ENCODE results near the gene RAN. TPM values are rescaled to one million over a fixed set of nuclear protein-coding genes. Genes with fewer than 3 reads are reported as not detected.

RAN gene
- polyA plus RNA-seq, 1 of the 3 experiments (the other 2 are of a cell fraction) = 865 TPM

- Histone ChIP-seq H3K79me2 (ENCODE audit: insufficient read depth) (peaks cover 53% of the 10 kb centered on the region), H3K27ac (ENCODE audit: low read depth in 2 of 2, low read length in 1 of 2) (peak overlapping the region in 1 of 2 experiments; percentile 12; a peak in 2 of 4 replicates), H4K20me1 (ENCODE audit: insufficient read depth) (peaks cover 19% of the 10 kb centered on the region; the same call in 1 of the 2 replicates), H3F3A (replicated peaks; ENCODE audit: insufficient read depth) (peaks cover 5% of the 10 kb centered on the region), H3K27me3 (ENCODE audit: insufficient read depth) (no peaks in the 10 kb centered on the region), H3K36me3 (replicated peaks in 1 of 2; ENCODE audit: control insufficient read depth in 1 of 2, insufficient read depth in 2 of 2, low read length in 1 of 2) (no peaks in the 10 kb centered on the region), H3K4me3 (ENCODE audit: low read depth in 2 of 2, low read length in 1 of 2) (peak overlapping the region; percentile 75 to 96), H3K4me2 (peak overlapping the region; percentile 92), H3K9ac (peak overlapping the region; percentile 85), H2AFZ (ENCODE audit: low read depth) (peak overlapping the region; percentile 85; the same call in 1 of the 2 replicates), H3K9me2 (no peaks in the 10 kb centered on the region), H3K9me3 (no peaks in the 10 kb centered on the region), H3K4me1 (ENCODE audit: control insufficient read depth in 1 of 2, insufficient read depth in 2 of 2, low read depth in 1 of 2, low read length in 1 of 2) (peaks cover 0 to 13% of the 10 kb centered on the region in 2 experiments; a peak in 1 of 4 replicates)
- ChIA-PET CTCF (interaction anchor here (0.7 to 5.0 kb wide), 5 partner anchors 13 to 497 kb away, joined by 3 to 25 read pairs (median 3); no protein-coding TSS in a partner anchor), POLR2A (interaction anchor here (0.8 to 1.4 kb wide), 2 partner anchors 9 to 15 kb away, joined by 4 to 5 read pairs; no protein-coding TSS in a partner anchor)
- no peak for DNase-seq
- TF ChIP-seq MXI1 (IDR thresholded peaks at IDR 0.05; ENCODE audit: low read depth, low read length) = peak; percentile 75
- no peak for TF ChIP-seq NFIC (IDR thresholded peaks at IDR 0.05; ENCODE audit: borderline replicate concordance)
- 13% methylated on average over 14 of the region's 38 CpGs for WGBS (ENCODE audit: low lambda C conversion rate)
Measured at GRCh38 chr12:130838284-130838950, 33.4 kb upstream of the RAN start.

- no peaks in the 10 kb centered on the region for H3K9me2 ChIP-seq
- H3K4me2 ChIP-seq = peak within 1 kb of the TSS; percentile 92
- peaks cover 0 to 13% of the 10 kb centered on the region in 2 experiments; a peak in 1 of 4 replicates for H3K4me1 ChIP-seq (ENCODE audit: control insufficient read depth in 1 of 2, insufficient read depth in 2 of 2, low read depth in 1 of 2, low read length in 1 of 2)
- H3K4me3 ChIP-seq (ENCODE audit: low read depth in 2 of 2, low read length in 1 of 2) = peak within 1 kb of the TSS; percentile 75 to 96
- POLR2A ChIA-PET = interaction anchor here (0.8 to 1.4 kb wide), 2 partner anchors 10 to 16 kb away, joined by 4 to 5 read pairs; no protein-coding TSS in a partner anchor
- no peaks in the 10 kb centered on the region for H3K9me3 ChIP-seq
- H3K27ac ChIP-seq (ENCODE audit: low read depth in 2 of 2, low read length in 1 of 2) = peak within 1 kb of the TSS; percentile 53 to 74
- H4K20me1 ChIP-seq (ENCODE audit: insufficient read depth) = peaks cover 13% of the 10 kb centered on the region; the same call in 1 of the 2 replicates
- peak; percentile 31 for TF ChIP-seq CHD2 (IDR thresholded peaks at IDR 0.05; ENCODE audit: low read length, partially characterized antibody)
- TF ChIP-seq SIN3A (IDR thresholded peaks at IDR 0.05; ENCODE audit: borderline replicate concordance, low read depth, low read length) = no peak
- 0 out of 4 replicates have a peak, but pooled peaks of 1 of the 2 experiments have one; percentile 1 for TF ChIP-seq EP300 (IDR thresholded peaks at IDR 0.05; ENCODE audit: borderline replicate concordance in 1 of 2, low read depth in 1 of 2, low read length in 1 of 2)
- TF ChIP-seq GATA2 (CRISPR knock-in tag; IDR thresholded peaks at IDR 0.05) = no peak
- peak; percentile 44 for TF ChIP-seq RAD21 (IDR thresholded peaks at IDR 0.05; ENCODE audit: low read length)
- no peak for TF ChIP-seq RXRA (IDR thresholded peaks at IDR 0.05; ENCODE audit: borderline replicate concordance, low read depth)
- no peak for TF ChIP-seq MEF2A (IDR thresholded peaks at IDR 0.05; ENCODE audit: borderline replicate concordance, low read depth)
- no peak for TF ChIP-seq FOXM1 (IDR thresholded peaks at IDR 0.05; ENCODE audit: low read depth)
- TF ChIP-seq USF2 (IDR thresholded peaks at IDR 0.05; ENCODE audit: borderline replicate concordance, low read depth, low read length) = no peak
- peak; percentile 84 for TF ChIP-seq NRF1 (IDR thresholded peaks at IDR 0.05; ENCODE audit: low read depth, low read length)
- peak; percentile 51 for TF ChIP-seq CTCF (IDR thresholded peaks at IDR 0.05)
- no peak for TF ChIP-seq IRF3 (IDR thresholded peaks at IDR 0.05; ENCODE audit: low read depth, low read length)
- no peak for TF ChIP-seq USF1 (IDR thresholded peaks at IDR 0.05; ENCODE audit: borderline replicate concordance, low read depth)
- no peak for TF ChIP-seq FOXJ3 (CRISPR knock-in tag; IDR thresholded peaks at IDR 0.05)
- peak; percentile 88 for TF ChIP-seq MAX (IDR thresholded peaks at IDR 0.05; ENCODE audit: low read depth)
- peak; percentile 98 for TF ChIP-seq MXI1 (IDR thresholded peaks at IDR 0.05; ENCODE audit: low read depth, low read length)
- no peak for TF ChIP-seq POLR2AphosphoS5 (IDR thresholded peaks at IDR 0.05; ENCODE audit: low read depth, low read length)
- no peak for TF ChIP-seq TAF1 (IDR thresholded peaks at IDR 0.05; ENCODE audit: borderline replicate concordance, low read depth, low read length)
- H2AFZ ChIP-seq (ENCODE audit: low read depth) = peak within 1 kb of the TSS; percentile 98
- peaks cover 9% of the 10 kb centered on the region for H3F3A ChIP-seq (replicated peaks; ENCODE audit: insufficient read depth)
- peak within 1 kb of the TSS; percentile 85 for H3K9ac ChIP-seq
- DNase-seq = peak; percentile 99
- H3K36me3 ChIP-seq (replicated peaks in 1 of 2; ENCODE audit: control insufficient read depth in 1 of 2, insufficient read depth in 2 of 2, low read length in 1 of 2) = no peaks in the 10 kb centered on the region
- WGBS (ENCODE audit: low lambda C conversion rate) = under 1% methylated on average over 36 of the region's 79 CpGs
- no peaks in the 10 kb centered on the region for H3K27me3 ChIP-seq (ENCODE audit: insufficient read depth)
- H3K79me2 ChIP-seq (ENCODE audit: insufficient read depth) = peaks cover 46% of the 10 kb centered on the region
- CTCF ChIA-PET = interaction anchor here (0.6 to 5.0 kb wide), 8 partner anchors 11 to 497 kb away, joined by 3 to 25 read pairs (median 3); no protein-coding TSS in a partner anchor
Measured at GRCh38 chr12:130838951-130839769, 32.7 kb upstream of the RAN start, which contains the start of gene STX2. Gene STX2 (minus strand): TSS chr12:130839250. CDS start chr12:130839099, 151 bp downstream.

Data from SK-N-SH (cell line).